A549 (cell line): Measurements from ENCODE around the gene XYLT1.

Experiments
- CEBPB ChIP-seq, 2 experiments: fragments of >200 bp in 1 of 2; sonication (Bioruptor Twin) in 1 of 2; formaldehyde crosslinking in 1 of 2; IDR thresholded peaks; 2 replicates each; pipeline ENCODE4 v1.6.1; 2012 to 2016
- EP300 ChIP-seq, 2 experiments: fragments of >200 bp; sonication (Bioruptor Twin); formaldehyde crosslinking; IDR thresholded peaks; 2 replicates in 1 of 2; 3 replicates in 1 of 2; pipeline ENCODE4 v1.6.1; 2016 to 2017
- MAZ ChIP-seq: fragments of 150-350 bp; IDR thresholded peaks from 2 replicates; pipeline ENCODE4 v1.6.1; 2014; ENCODE audit warnings: antibody characterized with exemption, low read depth, low read length, borderline replicate concordance
- POLR2A ChIP-seq: IDR thresholded peaks from 2 replicates; pipeline ENCODE4 v1.6.1; 2012; ENCODE audit warnings: mild to moderate bottlenecking, low read length
- RAD21 ChIP-seq, 2 experiments: fragments of >200 bp in 1 of 2; sonication (Bioruptor Twin) in 1 of 2; formaldehyde crosslinking in 1 of 2; IDR thresholded peaks in 1 of 2; conservative IDR thresholded peaks in 1 of 2; 2 replicates in 1 of 2; 3 replicates in 1 of 2; pipeline ENCODE4 v1.6.1; 2012 to 2018; ENCODE audit warnings: inconsistent platforms in 1 of 2
- TP53 ChIP-seq: fragments of 250-450 bp; sonication (Bioruptor Pico); IDR thresholded peaks from 2 replicates; pipeline ENCODE4 v1.5.0; 2021; ENCODE audit warnings: mild to moderate bottlenecking, moderate library complexity
- TF ChIP-seq, protein P1 (sequence below): fragments of >200 bp; sonication (Bioruptor Twin); formaldehyde crosslinking; IDR thresholded peaks from 3 replicates; pipeline ENCODE4 v1.5.1; 2016
- TF ChIP-seq, protein P2 (sequence below): fragments of 150-350 bp; IDR thresholded peaks from 2 replicates; pipeline ENCODE4 v1.6.1; 2014; ENCODE audit warnings: low read depth, mild to moderate bottlenecking, low read length
- TF ChIP-seq, protein P3 (sequence below): IDR thresholded peaks from 2 replicates; pipeline ENCODE4 v1.6.1; 2012
- TF ChIP-seq, protein P4 (sequence below): fragments of 450-650 bp; IDR thresholded peaks from 2 replicates; pipeline ENCODE4 v1.6.1; 2014; ENCODE audit warnings: antibody characterized with exemption

DNA sequence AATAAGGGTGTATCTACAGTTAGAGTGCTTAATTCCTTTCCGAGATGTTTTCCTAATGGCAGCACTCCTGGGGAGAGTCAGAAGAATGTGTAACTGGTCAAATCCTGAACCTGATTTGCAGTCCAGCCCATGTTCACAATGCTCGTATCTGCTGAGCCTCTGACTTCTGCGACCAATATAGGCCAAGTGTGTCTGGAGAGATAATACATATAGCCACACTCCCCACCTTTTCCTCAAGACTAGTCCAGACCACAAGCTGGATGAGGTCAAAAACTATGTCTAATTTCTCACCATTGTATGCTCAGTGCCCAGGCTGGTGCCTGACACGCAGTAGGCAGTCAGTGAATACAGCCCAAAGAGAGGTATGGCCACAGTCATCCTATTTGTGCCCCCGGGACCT lies 58.0 kb downstream of the XYLT1 start:
- TF ChIP-seq CEBPB (IDR thresholded peaks at IDR 0.05) (no peak), EP300 (IDR thresholded peaks at IDR 0.05) (no peak), POLR2A (no peak), RAD21 (conservative IDR thresholded peaks at IDR 0.05 in 1 of 2, IDR thresholded peaks at IDR 0.05 in 1 of 2) (no peak), TP53 (no peak), MAZ (no peak)
- TF ChIP-seq, protein P1, sequence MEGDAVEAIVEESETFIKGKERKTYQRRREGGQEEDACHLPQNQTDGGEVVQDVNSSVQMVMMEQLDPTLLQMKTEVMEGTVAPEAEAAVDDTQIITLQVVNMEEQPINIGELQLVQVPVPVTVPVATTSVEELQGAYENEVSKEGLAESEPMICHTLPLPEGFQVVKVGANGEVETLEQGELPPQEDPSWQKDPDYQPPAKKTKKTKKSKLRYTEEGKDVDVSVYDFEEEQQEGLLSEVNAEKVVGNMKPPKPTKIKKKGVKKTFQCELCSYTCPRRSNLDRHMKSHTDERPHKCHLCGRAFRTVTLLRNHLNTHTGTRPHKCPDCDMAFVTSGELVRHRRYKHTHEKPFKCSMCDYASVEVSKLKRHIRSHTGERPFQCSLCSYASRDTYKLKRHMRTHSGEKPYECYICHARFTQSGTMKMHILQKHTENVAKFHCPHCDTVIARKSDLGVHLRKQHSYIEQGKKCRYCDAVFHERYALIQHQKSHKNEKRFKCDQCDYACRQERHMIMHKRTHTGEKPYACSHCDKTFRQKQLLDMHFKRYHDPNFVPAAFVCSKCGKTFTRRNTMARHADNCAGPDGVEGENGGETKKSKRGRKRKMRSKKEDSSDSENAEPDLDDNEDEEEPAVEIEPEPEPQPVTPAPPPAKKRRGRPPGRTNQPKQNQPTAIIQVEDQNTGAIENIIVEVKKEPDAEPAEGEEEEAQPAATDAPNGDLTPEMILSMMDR: no peak
- TF ChIP-seq, protein P2, sequence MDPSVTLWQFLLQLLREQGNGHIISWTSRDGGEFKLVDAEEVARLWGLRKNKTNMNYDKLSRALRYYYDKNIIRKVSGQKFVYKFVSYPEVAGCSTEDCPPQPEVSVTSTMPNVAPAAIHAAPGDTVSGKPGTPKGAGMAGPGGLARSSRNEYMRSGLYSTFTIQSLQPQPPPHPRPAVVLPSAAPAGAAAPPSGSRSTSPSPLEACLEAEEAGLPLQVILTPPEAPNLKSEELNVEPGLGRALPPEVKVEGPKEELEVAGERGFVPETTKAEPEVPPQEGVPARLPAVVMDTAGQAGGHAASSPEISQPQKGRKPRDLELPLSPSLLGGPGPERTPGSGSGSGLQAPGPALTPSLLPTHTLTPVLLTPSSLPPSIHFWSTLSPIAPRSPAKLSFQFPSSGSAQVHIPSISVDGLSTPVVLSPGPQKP: no peak
- TF ChIP-seq, protein P3, sequence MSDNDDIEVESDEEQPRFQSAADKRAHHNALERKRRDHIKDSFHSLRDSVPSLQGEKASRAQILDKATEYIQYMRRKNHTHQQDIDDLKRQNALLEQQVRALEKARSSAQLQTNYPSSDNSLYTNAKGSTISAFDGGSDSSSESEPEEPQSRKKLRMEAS: no peak
- TF ChIP-seq, protein P4, sequence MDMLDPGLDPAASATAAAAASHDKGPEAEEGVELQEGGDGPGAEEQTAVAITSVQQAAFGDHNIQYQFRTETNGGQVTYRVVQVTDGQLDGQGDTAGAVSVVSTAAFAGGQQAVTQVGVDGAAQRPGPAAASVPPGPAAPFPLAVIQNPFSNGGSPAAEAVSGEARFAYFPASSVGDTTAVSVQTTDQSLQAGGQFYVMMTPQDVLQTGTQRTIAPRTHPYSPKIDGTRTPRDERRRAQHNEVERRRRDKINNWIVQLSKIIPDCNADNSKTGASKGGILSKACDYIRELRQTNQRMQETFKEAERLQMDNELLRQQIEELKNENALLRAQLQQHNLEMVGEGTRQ: no peak
